Activated naive CD4-positive, alpha-beta T cell treated with anti-CD3 and anti-CD28 coated beads for 36 hours (primary cell): ENCODE data around the gene UCK2. TPM values are rescaled to one million over a fixed set of nuclear protein-coding genes. Genes with fewer than 3 reads are reported as not detected.
A peak's percentile ranks its signal among the peaks of the same experiment; 100 is the strongest.

ENCODE experiments used
- CTCF ChIA-PET: fragments of 350-600 bp; sonication (Branson Sonifier 250); formaldehyde crosslinking; loops from one replicate; lab custom pipeline; 2021; ENCODE audit warnings: antibody characterized with exemption; lab: Charles Lee
- DNase-seq: peaks from one replicate; pipeline ENCODE4 v3.0.0-alpha.2; 2020
- H3K27ac Mint-ChIP-seq: one replicate; pipeline ENCODE4 v1.8.0; 2021; ENCODE audit warnings: mild to moderate bottlenecking, mixed read lengths
- H3K27me3 Mint-ChIP-seq: one replicate; pipeline ENCODE4 v1.8.0; 2021; ENCODE audit warnings: low read depth, mixed read lengths
- H3K36me3 Mint-ChIP-seq: one replicate; pipeline ENCODE4 v1.8.0; 2021; ENCODE audit warnings: low read depth, mixed read lengths
- H3K4me1 Mint-ChIP-seq: one replicate; pipeline ENCODE4 v1.8.0; 2021; ENCODE audit warnings: low read depth, mixed read lengths
- H3K4me3 Mint-ChIP-seq: one replicate; pipeline ENCODE4 v1.8.0; 2021; ENCODE audit warnings: mild to moderate bottlenecking, moderate library complexity, mixed read lengths
- H3K9me3 Mint-ChIP-seq: one replicate; pipeline ENCODE4 v1.8.0; 2021; ENCODE audit warnings: mixed read lengths
- intact Hi-C: fragments of 100-400 bp; cut with micrococcal nuclease; formaldehyde crosslinking; loops from one replicate; pipeline ENCODE4 v1.15.1; 2023
- total RNA-seq, 2 experiments: library from RNA; stranded (reverse); gene quantifications; one replicate each; pipeline ENCODE4 v1.2.3, GENCODE V29; 2021

The UCK2 gene
- total RNA-seq, 2 experiments from 2014 or later, result 58.8 to 61.5 TPM

DNA sequence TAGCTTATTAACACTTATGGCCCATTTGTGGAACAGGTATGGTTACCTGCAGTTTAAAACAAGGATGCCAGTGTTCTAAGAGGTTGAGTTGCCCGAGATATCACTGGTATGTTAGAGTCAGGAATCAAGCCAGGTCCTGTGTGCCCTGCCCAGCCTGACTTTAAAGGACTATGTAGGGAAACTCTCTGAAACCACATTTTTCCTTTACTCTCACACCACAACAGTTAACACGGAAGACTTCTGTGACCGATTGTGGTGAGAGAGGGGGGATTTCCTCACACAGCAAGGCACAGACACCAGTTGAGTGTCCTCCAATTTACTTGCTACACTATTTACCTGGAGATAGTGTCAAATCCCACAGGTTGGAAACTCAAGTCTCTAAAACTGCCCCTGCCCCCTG, 47.8 kb downstream of the UCK2 start:
- H3K4me3 Mint-ChIP-seq, result no peak overlapping the region

DNA sequence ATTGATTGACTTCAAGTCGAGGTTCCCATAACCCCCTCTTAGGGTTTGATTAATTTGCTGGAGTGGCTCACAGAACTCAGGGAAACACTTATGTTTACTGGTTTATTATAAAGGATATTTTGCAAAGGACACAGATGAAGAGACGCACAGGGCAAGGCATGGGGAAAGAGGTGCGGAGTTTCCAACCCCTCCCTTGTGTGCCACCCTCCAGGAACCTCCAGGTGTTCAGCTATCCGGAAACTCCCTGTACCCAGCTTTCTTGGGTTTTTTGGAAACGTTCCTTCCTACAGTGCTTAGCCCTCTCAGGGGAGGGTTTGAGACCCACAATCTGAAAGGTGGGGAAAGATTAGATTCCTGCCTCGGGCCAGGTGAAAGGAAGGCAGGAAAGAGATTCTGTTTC, 48.2 kb downstream of the UCK2 start:
- Mint-ChIP-seq H3K27ac (no peak overlapping the region), H3K4me3 (no peak overlapping the region), H3K36me3 (peaks cover 7% of the 10 kb centered on the region), H3K9me3 (no peaks in the 10 kb centered on the region), H3K4me1 (peaks cover 61% of the 10 kb centered on the region), H3K27me3 (peaks cover 1% of the 10 kb centered on the region)
- CTCF ChIA-PET, result no interaction called here
- no peak for DNase-seq
- intact Hi-C loops, result loop anchor here (5.0 kb wide), 2 partner anchors 33 to 37 kb away; no protein-coding TSS in a partner anchor

More for the DNA sequence above, 47.8 kb downstream of the UCK2 start:
- no peaks in the 10 kb centered on the region for H3K9me3 Mint-ChIP-seq
- DNase-seq, result peak; percentile 11
- no peak overlapping the region for H3K27ac Mint-ChIP-seq
- CTCF ChIA-PET, result no interaction called here
- peaks cover 61% of the 10 kb centered on the region for H3K4me1 Mint-ChIP-seq
- peaks cover 7% of the 10 kb centered on the region for H3K36me3 Mint-ChIP-seq
- intact Hi-C loops, result loop anchor here (5.0 kb wide), 2 partner anchors 33 to 37 kb away; no protein-coding TSS in a partner anchor
- H3K27me3 Mint-ChIP-seq, result peaks cover 1% of the 10 kb centered on the region

DNA sequence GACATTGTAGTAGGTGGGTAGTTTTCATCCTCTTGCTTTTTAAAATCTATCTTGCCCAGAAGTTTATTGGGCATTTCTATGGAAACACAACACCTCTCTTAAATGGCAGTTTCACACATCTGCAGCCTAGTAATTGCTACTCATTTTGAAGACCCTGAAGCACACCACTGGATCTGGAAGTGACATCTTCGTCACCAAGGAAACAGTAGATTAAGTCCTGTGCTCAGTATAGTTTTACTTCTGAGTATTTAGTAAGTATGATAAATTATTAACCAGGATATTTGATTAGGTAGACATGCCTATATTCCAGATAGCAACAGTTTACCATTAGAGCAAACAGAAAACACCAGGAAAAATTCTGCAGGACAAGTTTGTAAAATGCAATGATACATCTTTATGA, 48.7 kb downstream of the UCK2 start:
- Mint-ChIP-seq H3K27ac (no peak overlapping the region), H3K9me3 (no peaks in the 10 kb centered on the region), H3K4me1 (peaks cover 56% of the 10 kb centered on the region), H3K4me3 (no peak overlapping the region), H3K27me3 (peaks cover 1% of the 10 kb centered on the region), H3K36me3 (peaks cover 7% of the 10 kb centered on the region)
- intact Hi-C loops, result loop anchor here (5.0 kb wide), 2 partner anchors 34 to 36 kb away; no protein-coding TSS in a partner anchor
- CTCF ChIA-PET, result no interaction called here
- no peak for DNase-seq

DNA sequence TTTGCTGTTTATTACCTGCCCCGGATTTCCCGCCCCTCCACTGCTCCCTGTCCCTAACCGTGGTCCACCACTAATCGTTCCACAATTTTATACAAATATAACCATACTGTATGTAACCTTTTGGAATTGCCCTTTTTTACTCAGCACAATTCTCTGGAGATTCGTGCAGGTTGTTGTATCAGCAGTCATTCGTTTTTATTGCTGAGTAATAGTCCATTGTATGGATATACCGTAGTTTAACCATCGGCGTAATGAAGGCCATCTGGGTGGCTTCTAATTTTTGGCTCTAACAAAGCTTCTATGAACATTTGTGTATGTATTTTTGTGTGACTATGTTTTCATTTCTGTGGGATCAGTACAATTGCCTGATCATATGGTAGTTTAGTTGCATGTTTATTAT, 50.0 kb downstream of the UCK2 start:
- H3K9me3 Mint-ChIP-seq, result no peaks in the 10 kb centered on the region
- intact Hi-C loops, result loop anchor here (5.0 kb wide), 2 partner anchors 35 kb away; no protein-coding TSS in a partner anchor
- CTCF ChIA-PET, result no interaction called here
- peaks cover 1% of the 10 kb centered on the region for H3K27me3 Mint-ChIP-seq
- H3K36me3 Mint-ChIP-seq, result peaks cover 8% of the 10 kb centered on the region
- peaks cover 47% of the 10 kb centered on the region for H3K4me1 Mint-ChIP-seq
- H3K4me3 Mint-ChIP-seq, result no peak overlapping the region
- no peak overlapping the region for H3K27ac Mint-ChIP-seq
- DNase-seq, result no peak

DNA sequence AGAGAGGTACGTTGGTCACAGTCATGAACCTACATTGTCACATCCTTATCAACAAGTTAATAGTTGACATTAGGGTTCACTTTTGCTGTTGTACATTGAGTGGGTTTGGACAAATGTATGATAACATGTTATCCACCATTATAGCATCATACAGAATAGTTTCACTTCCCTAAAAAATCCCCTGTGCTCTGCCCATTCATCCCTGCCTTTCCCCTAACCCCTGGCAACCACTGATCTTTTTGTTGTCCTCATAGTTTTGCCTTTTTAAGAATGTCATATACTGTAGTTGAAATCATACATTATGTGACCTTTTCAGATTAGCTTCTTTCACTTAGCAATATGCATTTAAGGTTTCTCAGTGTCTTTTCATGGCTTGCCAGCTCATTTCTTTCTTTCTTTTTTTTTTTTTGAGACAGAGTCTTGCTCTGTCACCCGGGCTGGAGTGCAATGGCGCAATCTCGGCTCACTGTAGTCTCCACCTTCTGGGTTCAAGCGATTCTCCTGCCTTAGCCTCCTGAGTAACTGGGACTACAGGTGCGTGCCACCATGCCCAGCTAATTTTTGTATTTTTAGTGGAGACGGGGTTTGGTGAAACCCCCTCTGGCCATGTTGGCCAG, 50.6 kb downstream of the UCK2 start:
- no peaks in the 10 kb centered on the region for H3K9me3 Mint-ChIP-seq
- peak; percentile 31 for DNase-seq
- H3K36me3 Mint-ChIP-seq, result peaks cover 13% of the 10 kb centered on the region
- H3K4me1 Mint-ChIP-seq, result peaks cover 44% of the 10 kb centered on the region
- CTCF ChIA-PET, result no interaction called here
- no peak overlapping the region for H3K4me3 Mint-ChIP-seq
- intact Hi-C loops, result loop anchor here (1.0 to 5.0 kb wide), 4 partner anchors 34 to 279 kb away; no protein-coding TSS in a partner anchor
- H3K27ac Mint-ChIP-seq, result no peak overlapping the region
- H3K27me3 Mint-ChIP-seq, result peaks cover 1% of the 10 kb centered on the region

DNA sequence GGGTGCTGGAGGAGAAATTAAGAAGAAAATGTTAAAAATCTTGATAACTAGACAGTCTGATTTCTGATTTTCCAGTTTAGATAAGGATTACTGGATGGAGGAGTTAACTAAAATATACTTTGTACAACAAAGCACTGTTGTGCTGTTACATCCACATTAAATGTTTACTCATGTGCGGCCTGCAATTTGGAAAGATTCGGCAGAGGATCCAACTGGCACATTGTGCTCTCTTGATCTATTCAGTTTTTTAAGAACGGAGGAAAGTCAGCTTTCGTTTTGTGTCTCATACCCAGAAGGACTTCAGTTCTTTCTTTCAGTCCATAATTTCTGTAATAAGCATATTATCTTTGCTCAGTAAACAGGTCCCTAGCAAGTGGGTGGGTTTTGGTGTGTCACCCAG, 52.5 kb downstream of the UCK2 start:
- Mint-ChIP-seq H3K27ac (no peak overlapping the region), H3K4me3 (no peak overlapping the region), H3K27me3 (peaks cover 1% of the 10 kb centered on the region), H3K36me3 (peaks cover 13% of the 10 kb centered on the region), H3K9me3 (no peaks in the 10 kb centered on the region), H3K4me1 (peaks cover 36% of the 10 kb centered on the region)
- no peak for DNase-seq
- CTCF ChIA-PET, result no interaction called here
- intact Hi-C loops, result loop anchor here (2.0 to 5.0 kb wide), 3 partner anchors 32 to 281 kb away; no protein-coding TSS in a partner anchor

DNA sequence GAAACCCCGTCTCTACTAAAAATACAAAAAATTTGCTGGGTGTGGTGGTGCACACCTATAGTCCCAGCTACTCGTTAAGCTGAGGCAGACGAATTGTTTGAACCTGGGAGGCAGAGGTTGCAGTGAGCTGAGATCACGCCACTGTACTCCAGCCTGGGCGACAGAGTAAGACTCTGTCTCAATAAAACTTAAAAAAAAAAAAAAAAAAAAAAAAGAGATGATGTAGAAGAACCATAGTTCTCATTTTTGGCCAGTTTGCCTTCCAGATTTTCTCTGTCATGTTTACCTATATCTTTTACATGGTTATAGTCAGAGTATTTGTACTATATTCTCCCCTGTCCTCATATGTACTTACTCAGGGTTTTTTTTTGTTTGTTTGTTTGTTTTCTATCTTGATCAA, 53.6 kb downstream of the UCK2 start:
- Mint-ChIP-seq H3K4me3 (no peak overlapping the region), H3K27me3 (no peaks in the 10 kb centered on the region), H3K4me1 (peaks cover 27% of the 10 kb centered on the region), H3K9me3 (no peaks in the 10 kb centered on the region), H3K36me3 (peaks cover 13% of the 10 kb centered on the region), H3K27ac (no peak overlapping the region)
- intact Hi-C loops, result no loop called here
- no peak for DNase-seq
- CTCF ChIA-PET, result no interaction called here

DNA sequence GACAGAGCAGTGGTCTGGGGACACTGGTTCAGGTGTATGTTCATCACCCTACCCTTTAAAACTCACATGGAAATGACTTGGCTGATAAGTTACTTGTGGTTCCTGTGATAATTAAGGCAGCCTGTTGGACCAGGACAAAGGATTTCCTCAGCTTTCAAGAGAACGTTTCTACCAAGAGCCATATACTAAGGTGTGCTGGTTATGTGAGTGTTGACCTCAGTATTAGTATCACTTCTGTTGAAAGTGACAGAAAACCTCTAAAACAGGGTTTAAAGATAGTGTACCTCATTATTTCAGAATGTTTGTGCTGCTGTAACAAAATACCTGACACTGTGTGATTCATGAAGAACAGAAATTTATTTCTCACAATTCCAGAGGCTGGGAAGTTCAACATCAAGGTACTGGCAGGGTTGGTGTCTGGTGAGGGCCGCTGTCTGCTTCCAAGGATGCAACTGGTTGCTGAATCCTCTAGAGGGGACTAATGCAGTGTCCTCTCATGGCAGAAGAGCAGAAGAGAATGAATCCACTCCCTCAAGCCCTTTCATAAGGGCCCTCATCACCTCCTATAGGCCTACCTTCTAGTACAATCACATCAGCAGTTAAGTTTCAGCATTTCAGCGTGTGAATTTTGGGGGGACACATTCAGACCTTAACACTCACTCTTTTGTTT, 54.9 kb downstream of the UCK2 start:
- Mint-ChIP-seq H3K36me3 (peaks cover 10% of the 10 kb centered on the region), H3K4me3 (no peak overlapping the region), H3K4me1 (peaks cover 24% of the 10 kb centered on the region), H3K27me3 (no peaks in the 10 kb centered on the region), H3K27ac (no peak overlapping the region), H3K9me3 (no peaks in the 10 kb centered on the region)
- DNase-seq, result no peak
- intact Hi-C loops, result no loop called here
- CTCF ChIA-PET, result no interaction called here

DNA sequence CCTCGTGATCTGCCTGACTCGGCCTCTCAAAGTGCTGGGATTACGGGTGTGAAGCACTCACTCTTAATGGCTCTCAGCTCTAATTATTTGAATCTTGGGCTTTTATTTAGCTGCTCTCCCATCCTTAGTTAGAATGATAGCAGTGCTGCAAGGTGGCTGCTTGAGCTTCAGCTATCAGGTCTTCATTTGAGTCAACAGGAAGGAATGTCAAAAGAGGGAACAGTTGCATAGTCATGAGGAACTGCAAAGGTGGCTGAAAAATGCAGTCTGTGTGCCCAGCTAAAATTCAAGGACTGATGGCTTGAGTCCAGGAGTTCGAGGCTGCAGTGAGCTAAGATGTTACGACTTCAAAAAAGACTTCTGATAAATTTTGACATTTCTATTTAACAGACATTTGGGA, 55.6 kb downstream of the UCK2 start:
- Mint-ChIP-seq H3K4me1 (peaks cover 16% of the 10 kb centered on the region), H3K27ac (no peak overlapping the region), H3K4me3 (no peak overlapping the region), H3K9me3 (no peaks in the 10 kb centered on the region), H3K27me3 (no peaks in the 10 kb centered on the region), H3K36me3 (peaks cover 10% of the 10 kb centered on the region)
- CTCF ChIA-PET, result interaction anchor here (0.6 kb wide), 1 partner anchor 114 kb away, joined by 3 read pairs; the partner anchor contains the start of gene TMCO1
- no peak for DNase-seq
- intact Hi-C loops, result no loop called here

DNA sequence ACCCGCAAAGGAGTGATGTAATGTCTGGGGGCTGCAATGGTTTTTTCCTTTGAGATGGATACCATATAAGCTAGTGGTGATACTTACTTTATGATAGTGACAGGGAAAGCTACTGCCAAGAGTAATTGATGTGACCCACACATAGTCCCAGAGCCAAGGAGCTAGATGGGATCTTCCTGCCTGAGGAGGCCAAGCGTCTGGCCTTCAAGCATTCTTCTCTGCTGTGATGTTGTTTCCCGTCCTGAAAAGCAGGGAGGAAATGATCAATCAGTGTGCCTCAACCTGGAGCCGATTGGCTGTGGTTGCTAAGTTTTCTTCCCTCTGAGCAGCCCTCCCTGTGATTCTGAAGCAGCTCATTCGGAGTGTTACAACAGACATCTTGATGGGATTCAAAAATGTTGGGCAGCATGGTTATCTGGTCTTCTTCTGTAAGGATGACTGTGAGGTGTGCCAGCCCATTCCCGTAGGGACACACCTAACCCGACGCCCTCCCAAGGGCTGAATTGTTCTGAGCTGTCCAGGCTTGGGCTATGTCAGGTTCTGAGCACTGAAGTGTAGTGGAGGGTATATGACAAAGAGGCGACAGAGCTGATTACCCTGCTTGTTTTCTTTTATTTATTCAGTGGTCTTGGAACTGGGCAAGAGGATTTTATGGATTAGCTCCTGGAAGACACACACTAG, 56.7 kb downstream of the UCK2 start:
- CTCF ChIA-PET, result interaction anchor here (0.6 kb wide), 1 partner anchor 251 kb away, joined by 4 read pairs; no protein-coding TSS in a partner anchor
- H3K9me3 Mint-ChIP-seq, result no peaks in the 10 kb centered on the region
- peaks cover 8% of the 10 kb centered on the region for H3K36me3 Mint-ChIP-seq
- no peaks in the 10 kb centered on the region for H3K27me3 Mint-ChIP-seq
- no peak overlapping the region for H3K4me3 Mint-ChIP-seq
- H3K27ac Mint-ChIP-seq, result no peak overlapping the region
- DNase-seq, result no peak
- H3K4me1 Mint-ChIP-seq, result peaks cover 8% of the 10 kb centered on the region
- intact Hi-C loops, result no loop called here

DNA sequence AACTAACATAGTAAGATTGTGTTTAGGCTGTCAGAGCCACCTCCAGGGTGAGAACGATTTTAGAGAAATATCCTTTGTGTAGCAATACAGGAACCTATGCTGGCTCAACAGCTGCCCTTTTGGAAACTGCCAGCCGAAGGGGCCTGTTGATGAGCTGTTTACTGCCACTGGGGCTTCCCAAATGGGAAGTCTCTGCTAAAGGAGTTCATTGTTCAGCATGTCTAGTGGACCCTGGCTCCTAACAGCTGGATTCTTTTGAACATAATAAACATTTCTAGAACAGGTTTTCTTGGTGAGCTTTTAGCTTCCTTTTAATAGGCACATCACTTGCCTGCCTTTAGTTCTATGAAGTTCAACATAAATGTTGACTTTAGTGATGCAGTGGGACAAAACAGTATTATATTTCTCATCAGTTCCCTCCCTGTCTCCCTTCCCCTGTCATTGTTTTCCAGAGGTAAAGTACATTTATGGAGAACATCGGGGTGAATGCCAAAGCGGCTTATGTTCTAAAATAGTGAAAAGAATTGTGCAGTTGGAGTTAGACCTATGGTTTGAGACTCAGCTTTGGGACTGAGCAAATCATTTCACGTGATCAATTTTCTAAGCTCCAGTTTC, 57.4 kb downstream of the UCK2 start:
- CTCF ChIA-PET, result no interaction called here
- Mint-ChIP-seq H3K36me3 (peaks cover 6% of the 10 kb centered on the region), H3K4me1 (peaks cover 4% of the 10 kb centered on the region), H3K9me3 (no peaks in the 10 kb centered on the region), H3K27ac (no peak overlapping the region), H3K4me3 (no peak overlapping the region), H3K27me3 (no peaks in the 10 kb centered on the region)
- intact Hi-C loops, result no loop called here
- no peak for DNase-seq

DNA sequence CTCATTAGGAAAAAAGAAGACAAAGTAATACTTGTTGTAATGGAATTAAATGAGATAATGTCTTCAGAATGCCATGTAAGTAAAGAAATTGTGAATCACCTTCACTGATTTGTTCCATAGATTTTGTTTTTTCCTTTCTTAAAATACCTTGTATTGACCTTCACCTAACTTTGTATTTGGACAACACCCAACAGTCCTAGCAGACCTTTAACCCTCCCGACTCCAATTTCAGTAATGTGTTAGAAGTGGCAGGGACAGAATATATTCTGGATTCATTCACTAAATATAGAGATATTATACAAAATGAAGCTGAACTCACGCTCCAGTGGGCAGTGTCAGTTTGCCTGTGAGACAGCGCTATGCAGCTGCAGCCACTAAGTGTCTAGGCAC, 57.9 kb downstream of the UCK2 start:
- intact Hi-C loops, result no loop called here
- CTCF ChIA-PET, result no interaction called here
- Mint-ChIP-seq H3K9me3 (no peaks in the 10 kb centered on the region), H3K27me3 (no peaks in the 10 kb centered on the region), H3K4me1 (peaks cover 3% of the 10 kb centered on the region), H3K27ac (no peak overlapping the region), H3K4me3 (no peak overlapping the region), H3K36me3 (peaks cover 11% of the 10 kb centered on the region)
- DNase-seq, result no peak
